ENCODE results near the gene ERP27. TPM values are rescaled to one million over a fixed set of nuclear protein-coding genes. Genes with fewer than 3 reads are reported as not detected.
A peak's percentile ranks its signal among the peaks of the same experiment; 100 is the strongest.

Gene ERP27
- total RNA-seq, 1 donor: not detected

GRCh38 chr12:14871886-14872285 is 66.5 kb downstream of the ERP27 start:
- no peak overlapping the region for H3K4me2 ChIP-seq (ENCODE audit: insufficient read depth, low read length)
- DNase-seq (ENCODE audit: insufficient read length, low spot score, missing footprints): no peak

GRCh38 chr12:14871247-14871646 is 67.1 kb downstream of the ERP27 start:
- no peak for TF ChIP-seq CTCF (IDR thresholded peaks at IDR 0.05; ENCODE audit: extremely low read depth, low read depth, low read length)

More at GRCh38 chr12:14871886-14872285, 66.5 kb downstream of the ERP27 start:
- no peak overlapping the region for H3K4me3 ChIP-seq (ENCODE audit: insufficient read depth, low read length)
- no peak overlapping the region for H3K27ac ChIP-seq (ENCODE audit: low read depth, low read length)
- TF ChIP-seq CTCF (IDR thresholded peaks at IDR 0.05; ENCODE audit: extremely low read depth, low read depth, low read length): no peak
- no peaks in the 10 kb centered on the region for H3K27me3 ChIP-seq (ENCODE audit: insufficient read depth, low read length)
- no peaks in the 10 kb centered on the region for H3K36me3 ChIP-seq (ENCODE audit: insufficient read depth, low read length)
- no peaks in the 10 kb centered on the region for H3K4me1 ChIP-seq (ENCODE audit: insufficient read depth, low read length)
- H4K20me1 ChIP-seq (ENCODE audit: insufficient read depth, low read length): no peaks in the 10 kb centered on the region
- no peaks in the 10 kb centered on the region for H3K9me3 ChIP-seq (ENCODE audit: low read depth, low read length)
- no peaks in the 10 kb centered on the region for H3K79me2 ChIP-seq (ENCODE audit: insufficient read depth, low read length)
- no peak overlapping the region for H2AFZ ChIP-seq (ENCODE audit: low read length)

GRCh38 chr12:14868916-14869506 is 69.3 kb downstream of the ERP27 start:
- Histone ChIP-seq H3K4me2 (ENCODE audit: insufficient read depth, low read length) (no peak overlapping the region), H4K20me1 (ENCODE audit: insufficient read depth, low read length) (no peaks in the 10 kb centered on the region), H3K27ac (ENCODE audit: low read depth, low read length) (no peak overlapping the region), H3K9me3 (ENCODE audit: low read depth, low read length) (no peaks in the 10 kb centered on the region), H3K4me3 (ENCODE audit: insufficient read depth, low read length) (no peak overlapping the region), H3K36me3 (ENCODE audit: insufficient read depth, low read length) (no peaks in the 10 kb centered on the region), H3K27me3 (ENCODE audit: insufficient read depth, low read length) (no peaks in the 10 kb centered on the region), H3K4me1 (ENCODE audit: insufficient read depth, low read length) (no peaks in the 10 kb centered on the region), H2AFZ (ENCODE audit: low read length) (peak overlapping the region; percentile 56), H3K79me2 (ENCODE audit: insufficient read depth, low read length) (no peaks in the 10 kb centered on the region)
- DNase-seq (ENCODE audit: insufficient read length, low spot score, missing footprints): peak; percentile 23
- TF ChIP-seq CTCF (IDR thresholded peaks at IDR 0.05; ENCODE audit: extremely low read depth, low read depth, low read length): no peak

More at GRCh38 chr12:14871247-14871646, 67.1 kb downstream of the ERP27 start:
- no peak overlapping the region for H3K4me3 ChIP-seq (ENCODE audit: insufficient read depth, low read length)
- H3K4me2 ChIP-seq (ENCODE audit: insufficient read depth, low read length): no peak overlapping the region
- H3K4me1 ChIP-seq (ENCODE audit: insufficient read depth, low read length): no peaks in the 10 kb centered on the region
- H3K36me3 ChIP-seq (ENCODE audit: insufficient read depth, low read length): no peaks in the 10 kb centered on the region
- H2AFZ ChIP-seq (ENCODE audit: low read length): no peak overlapping the region
- DNase-seq (ENCODE audit: insufficient read length, low spot score, missing footprints): no peak
- no peak overlapping the region for H3K27ac ChIP-seq (ENCODE audit: low read depth, low read length)
- no peaks in the 10 kb centered on the region for H3K27me3 ChIP-seq (ENCODE audit: insufficient read depth, low read length)
- no peaks in the 10 kb centered on the region for H3K9me3 ChIP-seq (ENCODE audit: low read depth, low read length)
- H3K79me2 ChIP-seq (ENCODE audit: insufficient read depth, low read length): no peaks in the 10 kb centered on the region
- H4K20me1 ChIP-seq (ENCODE audit: insufficient read depth, low read length): no peaks in the 10 kb centered on the region

Other genes with a start within 250 kb of the ERP27 start
- not detected in 2 replicates for gene GUCY2C, start 241.9 kb downstream of the ERP27 start, total RNA-seq
- 10.3 and 19.5 TPM in 2 replicates for gene WBP11, start 135.1 kb downstream of the ERP27 start, total RNA-seq
- 0.59 and 0.72 TPM in 2 replicates for gene C12orf60, start 134.9 kb downstream of the ERP27 start, total RNA-seq
- under 0.01 TPM in 1 of 2 replicates, not detected in the other for gene SMCO3, start 124.4 kb downstream of the ERP27 start, total RNA-seq
- not detected in 2 replicates for gene ART4, start 95.0 kb downstream of the ERP27 start, total RNA-seq
- 8.0 and 16.8 TPM in 2 replicates for gene MGP, start 52.7 kb downstream of the ERP27 start, total RNA-seq
- gene ARHGDIB, start 23.1 kb upstream of the ERP27 start, total RNA-seq: 1.5 and 7.2 TPM in 2 replicates
- gene PDE6H, start 34.5 kb upstream of the ERP27 start, total RNA-seq: not detected in 2 replicates